ENCODE results near the gene CACNA1F. TPM values are rescaled to one million over a fixed set of nuclear protein-coding genes. Genes with fewer than 3 reads are reported as not detected.
A peak's percentile ranks its signal among the peaks of the same experiment; 100 is the strongest.

Gene CACNA1F
- total RNA-seq, 1 donor from 2014 or later: 0.13 TPM

GRCh38 chrX:49171752-49172279 is 61.3 kb downstream of the CACNA1F start, which contains the start of gene PLP2:
PLP2 (plus strand) TSS chrX:49171898; CDS start chrX:49172001, 103 bp downstream.
- Mint-ChIP-seq H3K9me3 (no peaks in the 10 kb centered on the region), H3K27ac (peak within 1 kb of the TSS; percentile 84), H3K4me3 (peak within 1 kb of the TSS; percentile 88), H3K36me3 (ENCODE audit: low read depth) (peaks cover 20% of the 10 kb centered on the region), H3K4me1 (ENCODE audit: low read depth) (peaks cover 19% of the 10 kb centered on the region), H3K27me3 (ENCODE audit: insufficient read depth) (peaks cover 2% of the 10 kb centered on the region)
- intact Hi-C loops (cut with micrococcal nuclease): loop anchor here (1.0 kb wide), 4 partner anchors 8 to 97 kb away; partner anchors contain the start of genes GPKOW and PPP1R3F
- DNase-seq (ENCODE audit: low spot score): no peak

- intact Hi-C loops (cut with micrococcal nuclease): loop anchor here (1.0 to 10.0 kb wide), 5 partner anchors 23 to 1683 kb away; partner anchors contain the start of genes GPKOW, PIM2, PPP1R3F and SLC35A2
- peaks cover 23% of the 10 kb centered on the region for H3K4me1 Mint-ChIP-seq (ENCODE audit: low read depth)
- H3K27ac Mint-ChIP-seq: peak overlapping the region; percentile 94
Measured at GRCh38 chrX:49167740-49168108, 65.4 kb downstream of the CACNA1F start.

GRCh38 chrX:49166914-49167739 is 66.0 kb downstream of the CACNA1F start:
- peak overlapping the region; percentile 85 for H3K4me3 Mint-ChIP-seq
- H3K9me3 Mint-ChIP-seq: no peaks in the 10 kb centered on the region
- intact Hi-C loops (cut with micrococcal nuclease): loop anchor here (1.0 to 10.0 kb wide), 5 partner anchors 24 to 1682 kb away; partner anchors contain the start of genes GPKOW, PIM2, PPP1R3F and SLC35A2
- peak; percentile 44 for DNase-seq (ENCODE audit: low spot score)
- H3K4me1 Mint-ChIP-seq (ENCODE audit: low read depth): peaks cover 23% of the 10 kb centered on the region
- H3K36me3 Mint-ChIP-seq (ENCODE audit: low read depth): no peaks in the 10 kb centered on the region
- peak overlapping the region; percentile 94 for H3K27ac Mint-ChIP-seq
- peaks cover 4% of the 10 kb centered on the region for H3K27me3 Mint-ChIP-seq (ENCODE audit: insufficient read depth)

More at GRCh38 chrX:49167740-49168108, 65.4 kb downstream of the CACNA1F start:
- no peaks in the 10 kb centered on the region for H3K9me3 Mint-ChIP-seq
- peaks cover 2% of the 10 kb centered on the region for H3K36me3 Mint-ChIP-seq (ENCODE audit: low read depth)
- H3K27me3 Mint-ChIP-seq (ENCODE audit: insufficient read depth): peaks cover 4% of the 10 kb centered on the region
- peak overlapping the region; percentile 85 for H3K4me3 Mint-ChIP-seq
- DNase-seq (ENCODE audit: low spot score): no peak

- Mint-ChIP-seq H3K4me1 (ENCODE audit: low read depth) (peaks cover 23% of the 10 kb centered on the region), H3K4me3 (peak overlapping the region; percentile 85), H3K36me3 (ENCODE audit: low read depth) (no peaks in the 10 kb centered on the region), H3K9me3 (no peaks in the 10 kb centered on the region), H3K27me3 (ENCODE audit: insufficient read depth) (peaks cover 4% of the 10 kb centered on the region), H3K27ac (peak overlapping the region; percentile 94)
- intact Hi-C loops (cut with micrococcal nuclease): loop anchor here (2.0 to 10.0 kb wide), 4 partner anchors 25 to 1681 kb away; partner anchors contain the start of genes GPKOW, PIM2, SLC35A2 and ZNF41
- DNase-seq (ENCODE audit: low spot score): peak; percentile 52
Measured at GRCh38 chrX:49165901-49166881, 66.9 kb downstream of the CACNA1F start.

DNA sequence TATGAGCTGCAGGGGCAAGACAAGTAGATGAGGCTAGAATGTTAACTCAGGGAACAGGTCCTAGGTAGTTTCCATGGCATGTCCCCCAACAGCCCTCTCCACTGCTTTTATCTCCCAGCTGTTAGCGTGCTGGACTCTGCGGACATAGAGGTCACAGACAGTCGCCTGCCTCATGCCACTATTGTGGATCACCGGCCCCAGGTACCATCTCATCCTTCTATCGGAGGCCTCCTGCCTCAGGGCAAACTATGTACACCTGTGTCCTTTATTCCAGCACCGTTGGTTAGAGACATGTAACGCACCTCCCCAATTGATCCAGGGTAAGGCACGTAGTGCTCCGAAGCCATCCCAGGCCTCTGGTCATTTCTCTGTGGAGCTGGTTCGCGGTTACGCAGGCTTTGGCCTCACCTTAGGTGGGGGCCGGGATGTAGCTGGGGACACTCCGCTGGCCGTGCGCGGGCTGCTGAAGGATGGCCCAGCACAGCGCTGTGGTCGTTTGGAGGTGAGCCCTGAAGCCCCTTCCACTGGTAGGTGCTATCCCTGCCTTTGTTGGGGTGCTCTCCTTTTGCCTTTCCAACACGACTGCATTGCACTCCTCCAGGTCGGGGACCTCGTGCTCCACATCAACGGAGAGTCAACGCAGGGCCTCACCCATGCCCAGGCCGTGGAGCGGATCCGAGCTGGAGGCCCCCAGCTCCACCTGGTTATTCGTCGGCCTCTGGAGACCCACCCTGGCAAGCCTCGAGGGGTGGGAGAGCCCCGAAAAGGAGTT is 68.4 kb downstream of the CACNA1F start:
- DNase-seq (ENCODE audit: low spot score): no peak
- Mint-ChIP-seq H3K36me3 (ENCODE audit: low read depth) (no peaks in the 10 kb centered on the region), H3K27me3 (ENCODE audit: insufficient read depth) (peaks cover 4% of the 10 kb centered on the region), H3K9me3 (no peaks in the 10 kb centered on the region), H3K4me3 (peak overlapping the region; percentile 69), H3K4me1 (ENCODE audit: low read depth) (peaks cover 23% of the 10 kb centered on the region), H3K27ac (no peak overlapping the region)
- intact Hi-C loops (cut with micrococcal nuclease): loop anchor here (1.0 to 10.0 kb wide), 6 partner anchors 8 to 1680 kb away; partner anchors contain the start of genes GRIPAP1, HDAC6, PIM2 and SLC35A2

- no peaks in the 10 kb centered on the region for H3K36me3 Mint-ChIP-seq (ENCODE audit: low read depth)
- peak; percentile 77 for DNase-seq (ENCODE audit: low spot score)
- intact Hi-C loops (cut with micrococcal nuclease): loop anchor here (1.0 to 10.0 kb wide), 6 partner anchors 8 to 1679 kb away; partner anchors contain the start of genes GRIPAP1, HDAC6, PIM2 and SLC35A2
- H3K4me3 Mint-ChIP-seq: peak overlapping the region; percentile 69
- peaks cover 23% of the 10 kb centered on the region for H3K4me1 Mint-ChIP-seq (ENCODE audit: low read depth)
- H3K27ac Mint-ChIP-seq: peak overlapping the region; percentile 72
- no peaks in the 10 kb centered on the region for H3K9me3 Mint-ChIP-seq
- peaks cover 4% of the 10 kb centered on the region for H3K27me3 Mint-ChIP-seq (ENCODE audit: insufficient read depth)
Measured at GRCh38 chrX:49163555-49164419, 69.4 kb downstream of the CACNA1F start.

DNA sequence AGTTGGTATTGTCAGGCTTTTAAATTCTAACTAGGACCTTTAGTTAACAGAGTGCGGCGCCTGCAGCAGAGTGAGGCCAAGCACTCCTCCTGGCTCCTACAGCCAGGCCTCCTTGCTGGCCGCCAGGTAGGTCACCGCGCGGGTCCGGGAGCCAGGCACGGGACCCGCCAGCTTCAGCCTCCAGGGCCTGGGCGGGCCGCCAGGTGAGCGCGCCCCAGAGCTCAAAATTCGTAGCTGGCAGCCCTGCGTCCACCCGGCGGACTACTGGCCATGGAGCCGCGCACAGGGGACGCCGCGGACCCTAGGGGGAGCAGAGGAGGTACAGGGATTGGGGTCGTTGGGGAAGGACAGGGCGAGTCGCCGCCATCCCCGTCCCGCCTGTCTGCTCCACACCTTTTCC is 70.5 kb downstream of the CACNA1F start, which contains the start of gene MAGIX:
Gene MAGIX (plus strand): TSS at position 139 of the 400 bp plus-strand sequence. CDS start 132 bp downstream, at position 271.
- Mint-ChIP-seq H3K27me3 (ENCODE audit: insufficient read depth) (peaks cover 4% of the 10 kb centered on the region), H3K9me3 (no peaks in the 10 kb centered on the region), H3K4me1 (ENCODE audit: low read depth) (peaks cover 20% of the 10 kb centered on the region), H3K36me3 (ENCODE audit: low read depth) (no peaks in the 10 kb centered on the region), H3K4me3 (peak within 1 kb of the TSS; percentile 69), H3K27ac (peak within 1 kb of the TSS; percentile 55)
- DNase-seq (ENCODE audit: low spot score): no peak
- intact Hi-C loops (cut with micrococcal nuclease): loop anchor here (5.0 to 10.0 kb wide), 4 partner anchors 160 to 1678 kb away; partner anchors contain the start of genes GRIPAP1, HDAC6, PIM2 and SLC35A2

- no peaks in the 10 kb centered on the region for H3K36me3 Mint-ChIP-seq (ENCODE audit: low read depth)
- DNase-seq (ENCODE audit: low spot score): no peak
- H3K27me3 Mint-ChIP-seq (ENCODE audit: insufficient read depth): peaks cover 2% of the 10 kb centered on the region
- peaks cover 11% of the 10 kb centered on the region for H3K4me1 Mint-ChIP-seq (ENCODE audit: low read depth)
- no peak overlapping the region for H3K27ac Mint-ChIP-seq
- H3K4me3 Mint-ChIP-seq: peak overlapping the region; percentile 15
- H3K9me3 Mint-ChIP-seq: no peaks in the 10 kb centered on the region
- intact Hi-C loops (cut with micrococcal nuclease): loop anchor here (5.0 to 10.0 kb wide), 4 partner anchors 159 to 1677 kb away; partner anchors contain the start of genes GRIPAP1, HDAC6, PIM2 and SLC35A2
Measured at GRCh38 chrX:49161632-49162031, 71.5 kb downstream of the CACNA1F start.

DNA sequence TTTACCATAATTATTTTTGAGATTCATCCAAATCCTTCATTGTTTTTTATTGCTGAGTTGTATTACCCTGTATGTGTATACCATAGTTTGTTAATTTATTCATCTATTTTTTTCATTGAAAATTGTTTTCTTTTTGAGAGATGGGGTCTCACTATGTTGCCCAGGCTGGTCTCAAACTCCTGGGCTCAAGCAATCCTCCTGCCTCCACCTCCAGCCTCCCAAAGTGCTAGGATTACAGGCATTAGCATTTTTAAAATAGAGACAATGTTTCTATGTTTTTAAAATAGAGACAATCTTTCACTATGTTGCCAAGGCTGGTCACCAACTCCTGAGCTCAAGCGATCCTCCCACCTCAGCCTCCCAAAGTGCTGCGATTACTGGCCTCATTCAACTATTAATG is 72.2 kb downstream of the CACNA1F start:
- Mint-ChIP-seq H3K27me3 (ENCODE audit: insufficient read depth) (peaks cover 2% of the 10 kb centered on the region), H3K9me3 (no peaks in the 10 kb centered on the region), H3K4me3 (no peak overlapping the region), H3K36me3 (ENCODE audit: low read depth) (no peaks in the 10 kb centered on the region), H3K4me1 (ENCODE audit: low read depth) (peaks cover 9% of the 10 kb centered on the region), H3K27ac (no peak overlapping the region)
- no peak for DNase-seq (ENCODE audit: low spot score)
- intact Hi-C loops (cut with micrococcal nuclease): loop anchor here (5.0 to 10.0 kb wide), 4 partner anchors 159 to 1676 kb away; partner anchors contain the start of genes GRIPAP1, HDAC6, PIM2 and SLC35A2

DNA sequence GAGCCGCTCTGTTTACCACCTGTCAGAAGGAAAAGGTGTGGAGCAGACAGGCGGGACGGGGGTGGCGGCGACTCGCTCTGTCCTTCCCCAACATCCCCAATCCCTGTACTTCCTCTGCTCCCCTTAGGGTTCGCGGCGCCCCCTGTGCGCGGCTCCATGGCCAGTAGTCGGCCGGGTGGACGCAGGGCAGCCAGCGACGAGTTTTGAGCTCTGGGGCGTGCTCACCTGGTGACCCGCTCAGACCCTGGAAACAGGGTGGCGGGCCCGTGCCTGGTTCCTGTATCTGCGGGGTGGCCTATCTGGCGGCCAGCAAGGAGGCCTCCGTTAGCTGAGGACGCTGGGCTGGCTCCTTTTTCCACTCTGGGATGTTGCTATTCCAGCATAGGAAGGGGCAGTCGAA is 75.9 kb downstream of the CACNA1F start:
- H3K9me3 Mint-ChIP-seq: no peaks in the 10 kb centered on the region
- intact Hi-C loops (cut with micrococcal nuclease): no loop called here
- DNase-seq (ENCODE audit: low spot score): no peak
- no peak overlapping the region for H3K27ac Mint-ChIP-seq
- peak overlapping the region; percentile 5 for H3K4me3 Mint-ChIP-seq
- H3K36me3 Mint-ChIP-seq (ENCODE audit: low read depth): peaks cover 3% of the 10 kb centered on the region
- no peaks in the 10 kb centered on the region for H3K27me3 Mint-ChIP-seq (ENCODE audit: insufficient read depth)
- H3K4me1 Mint-ChIP-seq (ENCODE audit: low read depth): peaks cover 11% of the 10 kb centered on the region
